GM12878 (cell line): Measurements from ENCODE around the gene NPHP1.

Experiments
- CEBPB ChIP-seq, 2 experiments: fragments of 150-350 bp in 1 of 2; IDR thresholded peaks; 2 replicates each; pipeline ENCODE4 v1.6.1; 2012 to 2014; ENCODE audit warnings: low read depth in 2 of 2, low read length in 2 of 2, borderline replicate concordance in 1 of 2, inconsistent platforms in 1 of 2
- CTCF ChIP-seq, 3 experiments: IDR thresholded peaks in 2 of 3; conservative IDR thresholded peaks in 1 of 3; 2 replicates each; pipeline ENCODE4 v1.5.1; 2011; ENCODE audit warnings: low read depth in 3 of 3, low read length in 3 of 3, mild to moderate bottlenecking in 3 of 3, control low read depth in 2 of 3, moderate library complexity in 2 of 3, inconsistent platforms in 1 of 3, mixed read lengths in 1 of 3; ENCODE audit not compliant: control insufficient read depth in 2 of 3, insufficient read depth in 1 of 3; ENCODE audit errors: extremely low read depth in 1 of 3
- MLLT1 ChIP-seq: fragments of 450-650 bp; IDR thresholded peaks from 2 replicates; pipeline ENCODE4 v1.6.1; 2016; ENCODE audit warnings: mild to moderate bottlenecking
- NBN ChIP-seq: fragments of 450-650 bp; IDR thresholded peaks from 2 replicates; pipeline ENCODE4 v1.6.1; 2016
- POLR2A ChIP-seq: IDR thresholded peaks from 2 replicates; pipeline ENCODE4 v1.6.1; 2011; ENCODE audit warnings: low read depth, mild to moderate bottlenecking, low read length
- REST ChIP-seq: IDR thresholded peaks from 2 replicates; pipeline ENCODE4 v1.6.1; 2012; ENCODE audit warnings: mild to moderate bottlenecking, low read depth, low read length
- SIN3A ChIP-seq: IDR thresholded peaks from 2 replicates; pipeline ENCODE4 v1.6.1; 2012; ENCODE audit warnings: low read depth, low read length, improper control_type of control experiment
- SP1 ChIP-seq: IDR thresholded peaks from one replicate; pipeline ENCODE4 v1.6.1; 2011; ENCODE audit warnings: low read depth, low read length
- SREBF2 ChIP-seq: IDR thresholded peaks from 2 replicates; pipeline ENCODE4 v1.6.1; 2012; ENCODE audit warnings: mild to moderate bottlenecking, low read length

GRCh38 chr2:110149330-110150220, 55.2 kb downstream of the NPHP1 start:
- TF ChIP-seq SREBF2 (no peak), MLLT1 (no peak), REST (no peak), SP1 (no peak), SIN3A (no peak), CTCF (IDR thresholded peaks at IDR 0.05 in 2 of 3, conservative IDR thresholded peaks at IDR 0.05 in 1 of 3; ENCODE audit: control insufficient read depth in 2 of 3, extremely low read depth in 1 of 3, insufficient read depth in 1 of 3, low read depth in 3 of 3, low read length in 3 of 3) (no peak), POLR2A (no peak), CEBPB (IDR thresholded peaks at IDR 0.05; ENCODE audit: borderline replicate concordance in 1 of 2, low read depth in 2 of 2, low read length in 2 of 2) (no peak), NBN (no peak)
